Pancreas (tissue), 10 donors: ENCODE data around the gene VSTM5. TPM values are rescaled to one million over a fixed set of nuclear protein-coding genes. Genes with fewer than 3 reads are reported as not detected.

ENCODE experiments used
- ATAC-seq, 4 donors: fragments of 200-7000 bp; cut with Tn5 transposase; one replicate each; pipeline versions ENCODE4 v1.8.0 to v1.9.1; 2020; ENCODE audit warnings: mild to moderate bottlenecking in 4 of 4, moderate library complexity in 4 of 4
- DNase-seq, 6 donors: peaks; one replicate each; pipeline ENCODE4 v3.0.0-alpha.2; 2020
- FAIRE-seq: peaks from 2 replicates; lab custom pipeline; 2012; peaks lifted over from hg19 to GRCh38; lab: Jason Lieb, UNC
- H3K27ac ChIP-seq, 4 donors: fragments of 200-600 bp; sonication (generic); 1 replicate in 3 of 4; 2 replicates in 1 of 4; pipeline versions ENCODE4 v1.5.0 to v1.8.0; 2020
- H3K27me3 ChIP-seq, 4 donors: fragments of 200-600 bp; one replicate each; pipeline ENCODE4 v1.8.0; 2021
- H3K36me3 ChIP-seq, 3 donors: fragments of 200-600 bp; sonication (generic) in 1 of 3; one replicate each; pipeline versions ENCODE4 v1.5.0 to v1.8.0; 2020 to 2021
- H3K4me1 ChIP-seq, 3 donors: fragments of 200-600 bp; one replicate each; pipeline ENCODE4 v1.8.0; 2021
- H3K4me3 ChIP-seq, 4 donors: fragments of 200-600 bp; sonication (generic) in 2 of 4; one replicate each; pipeline versions ENCODE4 v1.5.0 to v1.8.0; 2020 to 2021
- H3K9me3 ChIP-seq, 4 donors: fragments of 200-600 bp; one replicate each; pipeline ENCODE4 v1.8.0; 2021
- CTCF ChIP-seq, 4 donors: fragments of 200-600 bp; sonication (generic) in 3 of 4; IDR thresholded peaks; one replicate each; pipeline versions ENCODE4 v1.5.0 to v1.8.0; 2021; ENCODE audit warnings: antibody characterized with exemption in 4 of 4
- WGBS, 2 donors: extraction: QIAGEN DNeasy Blood & Tissue Kit; methylation state at CpG; one replicate each; pipeline ENCODE4 v1.1.7; 2013; 5-methylcytosine and 5-hydroxymethylcytosine counted together
- intact Hi-C, 3 donors: fragments of 100-400 bp; cut with DNase I; formaldehyde crosslinking; loops; one replicate each; pipeline versions ENCODE4 v1.11.1 to v1.14.2; 2022
- polyA plus RNA-seq, 2 donors: library from polyadenylated mRNA; stranded (reverse); fragments of 200-250 nt; gene quantifications; one replicate each; pipeline ENCODE4 v1.2.3, GENCODE V29; 2013
- total RNA-seq, 6 donors: library from RNA; stranded (reverse); fragmentation: NEBNext Ultra II Directional in 4 of 6; extraction: Animal tissue kit (Norgen Biotek cat#: 25700) in 4 of 6; gene quantifications; one replicate each; pipeline versions ENCODE4 v1.2.1 to v1.2.4, GENCODE V29; 2021 to 2023
- donor health status: healthy with polysubstance abuse.
- donor health status: DM: no; HTN: no; CAD: no; lungs with moderate emphysema.
- donor health status: DM: no; HTN: no; CAD: no.
- donor health status: control.
- donor health status: control.
- donor health status: Bipolar disorder and iron deficiency.
- donor health status: DM: yes; HTN: yes; CAD: no.
- donor health status: DM: no; HTN: no; CAD: no.
- donor health status: DM: no; HTN: no; CAD: no.
- donor health status: DM: yes; HTN: yes; CAD: no.

Gene VSTM5
- total and polyA plus RNA-seq, 8 donors = 0.18 to 0.31 (median 0.25) TPM

- Histone ChIP-seq H3K27ac (no peak overlapping the region), H3K4me3 (no peak overlapping the region), H3K9me3 (no peaks in the 10 kb centered on the region), H3K36me3 (peaks cover 0 to 2% (median 0%) of the 10 kb centered on the region in 3 donors), H3K4me1 (peaks cover 0 to 5% (median 0%) of the 10 kb centered on the region in 3 donors), H3K27me3 (no peaks in the 10 kb centered on the region)
- 49 to 59% methylated on average over 4 of the region's 4 CpGs for WGBS, 2 donors
- FAIRE-seq = no peak
- intact Hi-C loops = no loop called here
- ATAC-seq = peak in 1 of 4 donors; percentile 37
- no peak for TF ChIP-seq CTCF (IDR thresholded peaks at IDR 0.05)
- no peak for DNase-seq
These were observed 32.7 kb downstream of the VSTM5 start for GRCh38 chr11:93817426-93818348.

DNA sequence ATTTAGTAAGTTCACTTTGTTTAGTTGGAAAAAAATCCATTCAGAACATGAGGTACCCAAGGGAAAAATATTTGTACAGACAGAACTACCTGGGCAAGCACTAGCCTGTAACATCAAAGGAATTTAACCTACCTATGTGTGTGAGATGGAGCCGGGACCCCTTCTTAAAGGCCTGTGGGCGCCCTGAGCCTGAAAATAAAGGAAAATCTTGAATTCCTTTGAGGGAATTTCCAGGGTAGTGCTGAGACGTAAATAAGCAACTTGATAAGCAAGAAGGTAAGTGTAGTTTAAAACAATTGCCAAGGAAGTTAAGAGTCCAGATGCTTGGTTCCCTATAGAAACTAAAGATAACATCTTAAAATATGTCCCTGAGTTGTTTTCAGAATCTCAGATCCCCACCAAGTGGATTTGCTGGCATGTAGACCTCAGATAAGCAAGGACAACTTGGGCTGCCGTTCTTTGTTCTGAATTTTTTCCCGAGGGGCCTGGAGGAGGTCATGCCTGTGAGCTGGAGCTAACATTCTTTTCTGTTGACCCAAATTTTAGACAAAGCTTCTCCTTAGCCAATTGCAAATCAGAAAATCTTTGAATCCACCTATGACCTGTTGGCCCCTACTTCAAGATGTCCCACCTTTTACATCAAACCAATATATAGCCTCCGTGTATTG is 35.3 kb downstream of the VSTM5 start:
- no peak for FAIRE-seq
- H3K36me3 ChIP-seq = peaks cover 0 to 27% (median 7%) of the 10 kb centered on the region in 3 donors
- intact Hi-C loops = no loop called here
- no peaks in the 10 kb centered on the region for H3K27me3 ChIP-seq
- no peak overlapping the region for H3K4me3 ChIP-seq
- 62 to 64% methylated on average over 6 of the region's 6 CpGs for WGBS, 2 donors
- peak in 1 of 4 donors; percentile 12 for ATAC-seq
- H3K27ac ChIP-seq = no peak overlapping the region
- peaks cover 0 to 5% (median 0%) of the 10 kb centered on the region in 3 donors for H3K4me1 ChIP-seq
- TF ChIP-seq CTCF (IDR thresholded peaks at IDR 0.05) = no peak
- DNase-seq = no peak
- H3K9me3 ChIP-seq = no peaks in the 10 kb centered on the region

DNA sequence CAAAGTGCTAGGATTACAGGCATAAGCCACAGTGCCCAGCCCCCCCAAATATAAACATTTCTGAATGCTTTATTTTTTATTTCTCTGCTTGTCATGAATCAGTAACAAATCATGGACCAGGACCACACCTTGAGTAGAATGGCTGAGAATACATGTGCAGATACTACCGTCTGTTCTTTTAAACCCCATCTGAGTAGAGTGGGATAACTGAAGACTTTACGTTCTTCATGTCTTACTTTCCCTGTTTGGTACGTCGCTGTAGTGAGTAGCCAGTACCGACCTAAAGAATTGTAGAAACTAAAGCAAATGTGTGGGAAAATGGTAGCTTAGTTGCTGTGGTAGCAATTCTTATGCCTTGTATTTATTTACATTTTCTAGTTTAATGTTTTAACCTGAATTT is 36.4 kb downstream of the VSTM5 start:
- no peak for TF ChIP-seq CTCF (IDR thresholded peaks at IDR 0.05)
- H3K36me3 ChIP-seq = peaks cover 0 to 36% (median 7%) of the 10 kb centered on the region in 3 donors
- ATAC-seq = no peak
- intact Hi-C loops = no loop called here
- H3K4me3 ChIP-seq = no peak overlapping the region
- H3K27me3 ChIP-seq = no peaks in the 10 kb centered on the region
- DNase-seq = no peak
- no peak overlapping the region for H3K27ac ChIP-seq
- H3K4me1 ChIP-seq = peaks cover 0 to 5% (median 0%) of the 10 kb centered on the region in 3 donors
- H3K9me3 ChIP-seq = no peaks in the 10 kb centered on the region
- no peak for FAIRE-seq
- WGBS, 2 donors = 95 to 99% methylated on average over 5 of the region's 5 CpGs

DNA sequence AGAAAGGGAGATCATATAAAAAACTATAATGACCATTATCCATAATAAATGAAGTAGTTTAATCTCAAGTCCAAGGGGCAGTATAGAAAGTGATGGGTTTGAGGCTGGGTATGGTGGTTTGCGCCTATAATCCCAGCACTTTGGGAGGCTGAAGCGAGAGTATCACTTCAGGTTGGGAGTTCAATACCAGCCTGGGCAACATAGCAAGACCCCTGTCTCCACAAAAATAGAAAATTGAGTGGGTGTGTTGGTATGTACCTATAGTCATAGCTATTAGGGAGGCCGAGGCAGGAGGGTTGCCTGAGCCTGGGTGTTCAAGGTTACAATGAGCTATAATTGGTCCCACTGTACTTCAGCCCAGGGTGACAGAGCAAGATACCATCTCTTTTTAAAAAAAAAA is 42.4 kb downstream of the VSTM5 start:
- Histone ChIP-seq H3K4me1 (no peaks in the 10 kb centered on the region), H3K36me3 (peaks cover 0 to 53% (median 12%) of the 10 kb centered on the region in 3 donors), H3K27me3 (no peaks in the 10 kb centered on the region), H3K27ac (no peak overlapping the region), H3K4me3 (no peak overlapping the region), H3K9me3 (no peaks in the 10 kb centered on the region)
- intact Hi-C loops = no loop called here
- ATAC-seq (no peak), FAIRE-seq (no peak), DNase-seq (no peak)
- no peak for TF ChIP-seq CTCF (IDR thresholded peaks at IDR 0.05)
- WGBS, 2 donors = 96 to 99% methylated on average over 3 of the region's 3 CpGs
